IgD-negative memory B cell (primary cell): ENCODE results near the gene FAM151A. TPM values are rescaled to one million over a fixed set of nuclear protein-coding genes. Genes with fewer than 3 reads are reported as not detected.
A peak's percentile ranks its signal among the peaks of the same experiment; 100 is the strongest.

ENCODE experiments used
- H3K27ac Mint-ChIP-seq, 3 donors: one replicate each; pipeline ENCODE4 v1.8.0; 2020 to 2022; ENCODE audit warnings: mild to moderate bottlenecking in 3 of 3, mixed read lengths in 3 of 3, moderate library complexity in 1 of 3
- H3K27me3 Mint-ChIP-seq: one replicate; pipeline ENCODE4 v1.8.0; 2021; ENCODE audit warnings: mixed read lengths
- H3K36me3 Mint-ChIP-seq: one replicate; pipeline ENCODE4 v1.8.0; 2020; ENCODE audit warnings: mild to moderate bottlenecking, mixed read lengths
- H3K4me1 Mint-ChIP-seq, 3 donors: one replicate each; pipeline ENCODE4 v1.8.0; 2020 to 2022; ENCODE audit warnings: mixed read lengths in 3 of 3, mild to moderate bottlenecking in 1 of 3
- H3K4me3 Mint-ChIP-seq, 4 donors: one replicate each; pipeline ENCODE4 v1.8.0; 2020 to 2022; ENCODE audit warnings: mild to moderate bottlenecking in 4 of 4, mixed read lengths in 4 of 4, moderate library complexity in 3 of 4
- H3K9me3 Mint-ChIP-seq, 3 donors: one replicate each; pipeline ENCODE4 v1.8.0; 2020 to 2021; ENCODE audit warnings: mixed read lengths in 3 of 3, mild to moderate bottlenecking in 1 of 3
- polyA plus RNA-seq: library from polyadenylated mRNA; unstranded; fragments of 300-500 nt; fragmentation: Illumina TruSeq; gene quantifications from one replicate; pipeline ENCODE4 v1.2.3, GENCODE V29; 2021

Gene FAM151A
- polyA plus RNA-seq, 1 donor from 2014 or later = not detected

DNA sequence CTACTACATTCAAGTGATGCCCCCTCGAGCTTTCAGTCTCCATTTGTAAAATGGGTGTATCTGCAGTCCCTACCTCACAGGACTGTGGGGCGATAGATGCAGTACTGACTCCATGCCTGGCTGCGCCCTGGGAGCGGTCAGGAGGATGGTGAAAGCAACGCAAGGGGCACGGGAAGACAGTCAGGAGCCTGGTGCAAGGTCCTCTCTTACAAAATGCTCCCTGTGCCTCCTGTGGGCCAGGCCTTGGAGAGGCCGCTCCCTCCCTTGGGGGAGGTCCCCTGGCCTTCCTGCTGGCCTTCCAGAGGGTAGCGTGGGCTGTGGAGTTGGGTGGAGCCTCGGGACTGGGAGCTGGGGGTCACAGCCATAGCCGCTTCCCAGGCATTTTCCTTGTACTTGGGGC, 21.6 kb downstream of the FAM151A start:
- Mint-ChIP-seq H3K27ac (no peak overlapping the region), H3K9me3 (no peaks in the 10 kb centered on the region), H3K36me3 (no peaks in the 10 kb centered on the region), H3K4me1 (peaks cover 0 to 4% (median 4%) of the 10 kb centered on the region in 3 donors), H3K4me3 (no peak overlapping the region), H3K27me3 (peaks cover 4% of the 10 kb centered on the region)

DNA sequence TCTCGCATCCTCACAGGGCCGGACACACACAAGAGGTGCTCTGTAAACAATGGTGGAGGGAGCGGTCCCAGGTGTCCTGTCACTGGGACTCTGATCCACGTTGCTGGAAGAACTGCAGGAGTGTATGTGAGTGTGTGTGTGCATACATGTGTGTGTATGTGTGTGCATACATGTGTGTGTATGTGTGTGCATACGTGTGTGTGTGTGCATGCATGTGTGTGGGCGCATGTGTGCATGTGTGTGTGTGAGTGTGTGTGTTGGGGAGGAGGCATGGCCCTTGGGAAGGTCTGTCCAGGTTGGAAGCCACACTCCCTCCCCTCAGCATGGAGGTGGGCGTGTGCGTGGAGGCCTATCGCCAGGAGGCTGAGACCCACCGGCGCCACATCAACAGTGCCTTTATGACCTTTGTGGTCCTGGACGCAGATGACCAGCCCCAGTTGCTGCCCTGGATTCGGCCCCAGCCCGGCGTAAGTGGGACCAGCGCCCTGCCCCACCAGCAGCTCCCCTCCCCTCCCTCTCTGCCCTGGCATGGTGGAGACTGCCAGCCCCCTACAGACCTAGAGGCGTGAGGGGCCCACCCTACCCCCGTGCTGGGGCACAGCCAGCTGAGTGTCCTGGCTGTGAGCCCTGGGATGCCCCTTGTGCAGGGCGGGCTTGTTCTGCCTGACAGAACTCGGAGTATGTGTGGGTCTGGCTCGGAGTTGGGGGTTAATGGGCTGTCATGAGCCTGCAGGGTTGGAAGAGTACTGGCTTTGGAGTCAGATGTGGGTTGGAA, 22.2 kb downstream of the FAM151A start:
- H3K36me3 Mint-ChIP-seq = no peaks in the 10 kb centered on the region
- H3K27me3 Mint-ChIP-seq = peaks cover 4% of the 10 kb centered on the region
- peaks cover 0 to 4% (median 4%) of the 10 kb centered on the region in 3 donors for H3K4me1 Mint-ChIP-seq
- H3K4me3 Mint-ChIP-seq = no peak overlapping the region
- no peak overlapping the region for H3K27ac Mint-ChIP-seq
- no peaks in the 10 kb centered on the region for H3K9me3 Mint-ChIP-seq

GRCh38 chr1:54599211-54599823, 24.0 kb downstream of the FAM151A start:
- Mint-ChIP-seq H3K9me3 (no peaks in the 10 kb centered on the region), H3K27me3 (peaks cover 4% of the 10 kb centered on the region), H3K4me1 (peaks cover 0 to 2% (median 1%) of the 10 kb centered on the region in 3 donors), H3K4me3 (no peak overlapping the region), H3K36me3 (no peaks in the 10 kb centered on the region), H3K27ac (no peak overlapping the region)

DNA sequence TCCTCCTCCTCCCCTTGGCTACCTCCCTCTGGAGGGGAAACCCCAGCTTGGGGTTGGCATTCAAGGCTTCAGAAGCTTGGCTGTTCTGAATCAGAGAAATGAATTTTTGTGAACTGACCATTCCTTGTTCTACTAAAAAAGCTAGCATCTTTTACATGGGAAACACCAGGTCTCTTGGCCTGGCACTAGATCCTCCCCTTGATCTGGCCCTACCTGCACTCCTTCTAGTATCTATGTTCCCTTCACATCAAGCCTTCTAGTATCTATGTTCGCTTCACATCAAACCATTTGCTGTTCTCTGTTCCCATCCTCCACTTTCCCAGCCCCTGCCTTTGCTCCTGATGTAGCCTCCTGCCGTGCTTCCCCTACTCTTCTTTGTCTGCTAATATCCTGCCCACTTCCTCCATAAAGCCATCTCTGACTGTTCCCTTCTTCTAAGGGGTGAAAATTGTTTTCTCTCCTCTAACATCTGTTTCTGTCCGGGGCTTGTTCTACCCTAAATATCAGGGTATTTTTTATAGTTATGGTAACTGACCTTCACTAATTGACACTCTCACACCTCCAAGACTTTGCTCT, 25.8 kb downstream of the FAM151A start:
- Mint-ChIP-seq H3K27me3 (peaks cover 4% of the 10 kb centered on the region), H3K9me3 (no peaks in the 10 kb centered on the region), H3K4me3 (no peak overlapping the region), H3K36me3 (no peaks in the 10 kb centered on the region), H3K4me1 (no peaks in the 10 kb centered on the region), H3K27ac (no peak overlapping the region)

- Mint-ChIP-seq H3K27ac (no peak overlapping the region), H3K27me3 (no peaks in the 10 kb centered on the region), H3K4me1 (no peaks in the 10 kb centered on the region), H3K4me3 (no peak overlapping the region), H3K36me3 (no peaks in the 10 kb centered on the region), H3K9me3 (no peaks in the 10 kb centered on the region)
Measured at GRCh38 chr1:54596756-54597155, 26.6 kb downstream of the FAM151A start.

GRCh38 chr1:54595956-54596498, 27.3 kb downstream of the FAM151A start:
- no peak overlapping the region for H3K27ac Mint-ChIP-seq

GRCh38 chr1:54594463-54594862, 28.9 kb downstream of the FAM151A start:
- H3K9me3 Mint-ChIP-seq = no peaks in the 10 kb centered on the region
- H3K27ac Mint-ChIP-seq = peak overlapping the region in 1 of 3 donors; percentile 53

More at GRCh38 chr1:54595956-54596498, 27.3 kb downstream of the FAM151A start:
- Mint-ChIP-seq H3K9me3 (no peaks in the 10 kb centered on the region), H3K36me3 (no peaks in the 10 kb centered on the region), H3K27me3 (no peaks in the 10 kb centered on the region), H3K4me3 (peak overlapping the region in 1 of 4 donors; percentile 57), H3K4me1 (no peaks in the 10 kb centered on the region)

GRCh38 chr1:54593571-54594160, 29.7 kb downstream of the FAM151A start:
- H3K36me3 Mint-ChIP-seq = no peaks in the 10 kb centered on the region

More at GRCh38 chr1:54594463-54594862, 28.9 kb downstream of the FAM151A start:
- no peak overlapping the region for H3K4me3 Mint-ChIP-seq
- no peaks in the 10 kb centered on the region for H3K36me3 Mint-ChIP-seq
- H3K27me3 Mint-ChIP-seq = no peaks in the 10 kb centered on the region
- no peaks in the 10 kb centered on the region for H3K4me1 Mint-ChIP-seq

GRCh38 chr1:54591127-54591756, 32.1 kb downstream of the FAM151A start:
- Mint-ChIP-seq H3K9me3 (no peaks in the 10 kb centered on the region), H3K36me3 (no peaks in the 10 kb centered on the region), H3K27ac (no peak overlapping the region), H3K4me3 (no peak overlapping the region), H3K27me3 (no peaks in the 10 kb centered on the region), H3K4me1 (no peaks in the 10 kb centered on the region)

More at GRCh38 chr1:54593571-54594160, 29.7 kb downstream of the FAM151A start:
- Mint-ChIP-seq H3K4me1 (no peaks in the 10 kb centered on the region), H3K27me3 (no peaks in the 10 kb centered on the region), H3K9me3 (no peaks in the 10 kb centered on the region), H3K4me3 (no peak overlapping the region), H3K27ac (no peak overlapping the region)

- Mint-ChIP-seq H3K4me1 (no peaks in the 10 kb centered on the region), H3K4me3 (no peak overlapping the region), H3K27ac (peak overlapping the region in 1 of 3 donors; percentile 81), H3K36me3 (no peaks in the 10 kb centered on the region), H3K27me3 (no peaks in the 10 kb centered on the region), H3K9me3 (no peaks in the 10 kb centered on the region)
Measured at GRCh38 chr1:54588377-54588776, 34.9 kb downstream of the FAM151A start.

- Mint-ChIP-seq H3K36me3 (no peaks in the 10 kb centered on the region), H3K4me1 (no peaks in the 10 kb centered on the region), H3K27me3 (no peaks in the 10 kb centered on the region), H3K4me3 (no peak overlapping the region), H3K27ac (no peak overlapping the region), H3K9me3 (no peaks in the 10 kb centered on the region)
Measured at GRCh38 chr1:54585181-54586066, 37.9 kb downstream of the FAM151A start.

GRCh38 chr1:54584575-54584974, 38.8 kb downstream of the FAM151A start:
- H3K4me1 Mint-ChIP-seq = no peaks in the 10 kb centered on the region
- H3K4me3 Mint-ChIP-seq = no peak overlapping the region
- H3K36me3 Mint-ChIP-seq = no peaks in the 10 kb centered on the region

DNA sequence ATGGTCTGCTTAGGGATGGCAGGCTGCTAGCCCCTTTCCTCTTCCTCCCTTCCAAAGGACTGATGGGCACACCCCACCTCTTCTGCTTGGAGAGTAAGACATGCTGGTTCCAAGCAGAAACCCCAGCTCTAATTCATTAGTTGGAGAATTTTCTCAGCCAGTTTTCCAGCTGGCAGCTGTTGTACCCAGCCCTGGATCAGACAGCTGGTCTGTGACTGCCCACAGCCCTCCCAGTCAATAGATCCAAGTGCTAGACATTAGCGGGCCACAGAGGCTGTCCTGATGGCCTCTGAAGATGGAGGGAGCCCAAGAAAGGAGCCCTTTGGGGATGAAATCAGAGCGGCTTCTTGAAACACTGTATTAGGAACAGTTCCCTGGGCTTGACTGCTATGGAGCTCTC, 39.5 kb downstream of the FAM151A start:
- Mint-ChIP-seq H3K27ac (no peak overlapping the region), H3K9me3 (no peaks in the 10 kb centered on the region)

More at GRCh38 chr1:54584575-54584974, 38.8 kb downstream of the FAM151A start:
- Mint-ChIP-seq H3K9me3 (no peaks in the 10 kb centered on the region), H3K27me3 (no peaks in the 10 kb centered on the region), H3K27ac (no peak overlapping the region)

DNA sequence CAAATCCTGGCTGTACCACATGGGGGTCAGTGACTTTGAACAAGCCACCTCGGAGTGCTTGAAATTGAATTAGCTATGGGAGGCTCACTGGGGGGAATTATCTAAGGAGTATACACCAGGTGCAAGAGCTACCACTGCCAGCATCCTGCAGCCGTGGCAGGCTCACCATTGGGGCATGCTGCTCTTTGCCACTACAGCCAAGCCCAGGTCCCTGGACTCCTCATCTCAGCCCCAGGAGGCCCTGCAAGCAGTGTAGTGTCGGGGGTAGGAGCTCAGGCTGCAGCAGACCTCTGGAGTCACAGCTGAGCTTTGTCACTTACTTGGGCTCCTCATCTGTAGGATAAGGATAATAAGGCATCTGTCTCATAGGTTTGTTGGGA, 40.0 kb downstream of the FAM151A start:
- no peak overlapping the region for H3K4me3 Mint-ChIP-seq
- H3K9me3 Mint-ChIP-seq = no peaks in the 10 kb centered on the region
- H3K27ac Mint-ChIP-seq = peak overlapping the region in 1 of 3 donors; percentile 13
- H3K36me3 Mint-ChIP-seq = no peaks in the 10 kb centered on the region
- H3K27me3 Mint-ChIP-seq = no peaks in the 10 kb centered on the region
- no peaks in the 10 kb centered on the region for H3K4me1 Mint-ChIP-seq

More for the DNA sequence above, 39.5 kb downstream of the FAM151A start:
- Mint-ChIP-seq H3K4me3 (no peak overlapping the region), H3K36me3 (no peaks in the 10 kb centered on the region), H3K4me1 (no peaks in the 10 kb centered on the region), H3K27me3 (no peaks in the 10 kb centered on the region)
